Measurements from ENCODE around the gene MPPED2.
"Not testable (repeated sequence)": the region's sequence is repeated elsewhere in the genome, so short reads cannot be mapped to it uniquely, and the experiment has no call there.

The MPPED2 gene

DNA sequence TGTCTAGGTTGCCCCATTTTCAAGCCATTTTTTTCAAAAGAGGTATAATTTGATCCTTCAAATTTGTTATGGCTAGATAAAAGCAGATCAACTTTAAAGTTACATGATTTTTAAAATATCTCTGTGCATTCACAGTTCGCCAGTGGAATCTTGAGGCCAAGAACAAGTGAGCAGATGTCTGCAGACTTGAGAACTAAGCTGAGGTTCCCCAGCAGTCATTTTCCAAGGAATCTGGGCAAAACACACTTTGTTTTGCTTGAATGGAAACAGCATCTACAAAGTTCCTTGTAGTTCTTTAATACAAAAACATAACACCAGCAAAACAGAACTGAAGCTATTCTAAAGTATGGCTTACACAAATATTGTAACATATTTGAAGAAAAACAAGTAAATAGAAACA, 7.7 kb downstream of the MPPED2 start:
- no peak for DNase-seq (ENCODE audit: low read depth in 3 of 3)

DNA sequence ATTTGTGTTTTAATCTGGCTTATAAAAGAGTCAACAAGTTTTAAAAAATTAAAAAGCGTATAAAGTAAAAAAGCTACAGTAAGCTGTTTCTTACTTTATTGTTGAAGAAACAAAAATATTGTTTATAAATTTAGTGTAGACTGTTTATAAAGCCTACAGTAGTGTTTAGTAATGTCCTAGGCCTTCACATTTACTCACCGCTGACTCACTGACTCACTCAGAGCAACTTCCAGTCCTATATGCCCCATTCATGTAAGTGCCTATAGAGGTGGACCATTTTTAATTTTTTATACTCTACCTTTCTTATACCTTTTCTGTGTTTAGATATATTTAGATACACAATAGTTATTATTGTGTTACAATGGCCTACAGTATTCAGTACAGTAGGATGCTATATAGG, 12.2 kb downstream of the MPPED2 start:
- DNase-seq (ENCODE audit: low read depth in 3 of 3), result no peak

DNA sequence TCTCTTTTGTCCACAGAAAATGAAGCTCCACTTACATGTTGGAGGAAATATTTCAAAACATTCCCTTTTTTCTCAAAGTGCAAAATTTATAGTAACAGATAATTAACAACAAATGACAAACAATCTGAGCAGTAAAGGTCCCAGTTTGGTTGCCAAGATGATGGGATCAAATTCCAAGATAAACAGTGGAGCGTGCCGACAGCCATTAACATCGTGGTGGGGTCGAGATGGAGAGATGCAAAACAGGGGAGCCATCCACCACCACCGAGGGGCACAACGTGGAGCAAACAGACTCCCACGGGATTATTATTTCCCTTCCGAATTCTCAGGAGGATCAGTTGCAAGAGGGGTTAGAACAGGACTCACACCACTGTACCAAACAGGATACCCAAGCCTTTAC, 17.2 kb downstream of the MPPED2 start:
- DNase-seq (ENCODE audit: low read depth in 3 of 3), result no peak

DNA sequence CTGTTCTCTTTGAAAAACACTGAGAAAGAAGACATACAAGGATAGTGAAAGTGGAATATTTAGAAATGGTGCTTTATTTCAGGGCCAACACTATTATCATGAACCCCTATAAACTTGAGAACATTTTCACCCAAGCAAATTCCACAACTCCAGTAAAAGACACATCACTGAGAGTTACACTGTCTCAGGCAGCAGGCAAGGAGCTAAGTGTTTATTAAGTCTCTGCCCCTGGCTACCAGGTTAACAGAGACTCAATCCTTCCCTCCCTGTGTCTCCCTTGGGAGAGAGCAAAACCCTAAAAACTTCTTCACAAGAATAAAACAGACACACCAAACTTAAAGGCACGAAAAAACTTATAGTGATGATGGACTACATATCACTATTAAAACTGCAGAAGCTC, 18.5 kb downstream of the MPPED2 start:
- no peak for DNase-seq (ENCODE audit: low read depth in 3 of 3)

- DNase-seq (ENCODE audit: low read depth in 3 of 3), result no peak
Measured at GRCh38 chr11:30567120-30567519, 19.0 kb downstream of the MPPED2 start.

DNA sequence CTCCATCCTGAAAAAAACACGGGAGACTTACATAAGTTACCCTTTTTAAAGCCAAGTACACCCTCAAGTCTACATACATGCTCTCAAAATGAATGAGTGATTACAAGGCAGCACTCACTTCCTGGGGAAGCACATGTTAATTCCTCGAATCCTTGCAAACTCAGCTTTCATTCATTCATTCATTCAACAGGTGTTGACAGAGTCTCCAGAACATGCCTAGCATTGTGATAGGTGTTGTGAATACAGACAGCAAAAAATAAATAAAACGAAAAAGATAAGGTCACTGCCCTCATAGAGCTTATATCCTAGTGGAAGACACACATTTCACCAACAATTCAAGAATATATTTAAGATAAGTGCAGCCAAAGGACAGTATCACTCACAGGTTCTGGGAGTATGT, 19.7 kb downstream of the MPPED2 start:
- DNase-seq (ENCODE audit: low read depth in 3 of 3), result no peak

GRCh38 chr11:30565027-30565426, 21.1 kb downstream of the MPPED2 start:
- no peak for DNase-seq (ENCODE audit: low read depth in 3 of 3)

DNA sequence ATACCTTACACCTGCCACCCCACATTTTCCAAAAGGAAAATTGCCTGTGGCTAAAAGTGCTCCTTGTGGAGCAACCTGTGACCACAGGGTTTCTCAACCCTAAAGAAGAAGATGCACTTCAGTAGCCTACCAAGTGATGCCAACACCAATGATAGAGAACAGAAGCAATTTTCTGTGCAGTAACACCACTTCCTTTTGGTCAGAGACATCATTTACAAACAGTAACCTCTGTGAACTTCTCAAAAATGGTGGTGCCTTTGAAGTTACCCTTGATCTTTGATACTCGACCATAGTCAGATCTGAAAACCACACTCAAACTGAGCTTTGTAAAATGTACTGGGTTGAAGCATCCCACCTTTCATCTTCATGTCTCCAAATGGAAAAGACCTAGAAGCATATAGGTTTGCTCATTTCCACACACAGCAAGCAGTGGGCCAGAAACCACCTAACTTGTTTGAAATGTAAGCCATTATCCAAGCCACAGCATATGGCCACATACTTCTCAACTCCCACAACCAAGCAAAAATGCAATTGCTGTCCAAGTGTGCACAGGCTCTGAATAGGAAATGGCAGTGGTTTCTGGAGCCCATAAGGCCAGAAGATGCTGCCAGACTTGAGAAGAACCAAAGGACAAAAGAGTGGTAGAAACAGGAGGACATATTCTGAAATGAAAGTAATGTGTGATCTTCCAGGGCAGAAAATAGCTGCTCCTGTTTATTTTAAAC, 24.3 kb downstream of the MPPED2 start:
- DNase-seq (ENCODE audit: low read depth in 3 of 3), result no peak

- DNase-seq (ENCODE audit: low read depth in 3 of 3), result no peak
Measured at GRCh38 chr11:30560206-30561106, 25.7 kb downstream of the MPPED2 start.

DNA sequence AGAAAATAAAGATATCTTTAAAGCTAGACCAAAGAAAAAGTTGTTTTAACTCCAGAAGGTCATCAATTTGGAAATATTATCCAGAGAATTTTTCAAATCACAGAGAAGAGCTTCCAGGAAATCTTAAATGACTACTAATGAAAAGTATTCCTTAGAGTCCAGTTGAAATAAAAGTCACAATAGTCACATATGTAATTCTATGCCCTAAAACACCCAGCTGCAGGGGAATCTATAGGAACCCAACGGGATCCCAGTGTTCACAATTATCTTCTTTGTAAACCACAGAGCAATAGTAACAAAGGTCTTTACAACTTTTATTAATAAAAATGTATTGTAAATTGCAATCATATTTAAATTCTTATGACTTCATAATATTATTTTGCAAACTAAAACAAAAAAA, 27.1 kb downstream of the MPPED2 start:
- no peak for DNase-seq (ENCODE audit: low read depth in 3 of 3)

DNA sequence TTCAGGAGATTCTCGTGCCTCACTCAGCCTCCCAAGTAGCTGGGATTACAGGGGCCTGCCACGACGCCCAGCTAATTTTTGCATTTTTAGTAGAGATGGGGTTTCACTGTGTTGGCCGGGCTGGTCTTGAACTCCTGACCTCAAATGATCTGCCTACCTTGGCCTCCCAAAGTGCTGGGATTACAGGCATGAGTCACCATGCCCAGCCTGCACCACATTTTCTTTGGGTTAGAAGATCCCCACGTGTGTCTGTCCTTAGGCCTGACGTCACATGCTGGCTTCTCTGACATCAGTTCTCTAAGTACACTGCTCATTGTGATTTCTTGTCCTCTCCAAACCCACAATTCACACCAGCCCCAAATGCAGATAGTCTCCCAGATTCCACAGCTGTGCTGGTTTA, 31.6 kb downstream of the MPPED2 start:
- not testable (repeated sequence) for DNase-seq (ENCODE audit: low read depth in 3 of 3)

DNA sequence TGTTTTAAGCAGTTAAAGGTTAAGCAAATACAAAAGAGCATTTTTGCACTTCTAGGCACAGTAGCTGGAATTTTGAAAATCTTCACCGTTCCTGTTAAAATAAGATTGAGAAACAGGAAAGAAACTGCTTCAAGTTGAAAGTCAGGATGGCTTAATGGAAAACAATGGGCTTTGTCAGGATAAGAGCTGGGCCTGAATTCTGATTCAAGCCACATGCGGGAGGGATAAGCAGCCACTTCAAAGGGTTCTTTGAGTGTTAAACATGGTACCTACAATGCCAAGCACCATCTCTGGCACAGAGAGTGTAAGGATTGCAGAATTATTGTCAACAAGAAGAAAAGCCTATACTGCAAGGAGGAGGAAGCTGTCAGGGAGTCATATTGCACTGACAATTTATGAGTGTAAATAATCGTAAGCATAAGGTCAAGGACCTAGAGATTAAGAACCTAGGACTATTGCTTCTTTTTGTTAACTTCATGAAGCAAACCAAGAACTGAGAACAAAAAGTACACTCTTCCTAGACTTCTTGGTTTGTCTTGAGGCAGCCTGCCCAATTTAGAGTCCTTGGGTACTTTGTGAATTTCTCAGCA, 32.5 kb downstream of the MPPED2 start:
- DNase-seq (ENCODE audit: low read depth in 3 of 3), result no peak

- no peak for DNase-seq (ENCODE audit: low read depth in 3 of 3)
Measured at GRCh38 chr11:30552839-30553238, 33.3 kb downstream of the MPPED2 start.

DNA sequence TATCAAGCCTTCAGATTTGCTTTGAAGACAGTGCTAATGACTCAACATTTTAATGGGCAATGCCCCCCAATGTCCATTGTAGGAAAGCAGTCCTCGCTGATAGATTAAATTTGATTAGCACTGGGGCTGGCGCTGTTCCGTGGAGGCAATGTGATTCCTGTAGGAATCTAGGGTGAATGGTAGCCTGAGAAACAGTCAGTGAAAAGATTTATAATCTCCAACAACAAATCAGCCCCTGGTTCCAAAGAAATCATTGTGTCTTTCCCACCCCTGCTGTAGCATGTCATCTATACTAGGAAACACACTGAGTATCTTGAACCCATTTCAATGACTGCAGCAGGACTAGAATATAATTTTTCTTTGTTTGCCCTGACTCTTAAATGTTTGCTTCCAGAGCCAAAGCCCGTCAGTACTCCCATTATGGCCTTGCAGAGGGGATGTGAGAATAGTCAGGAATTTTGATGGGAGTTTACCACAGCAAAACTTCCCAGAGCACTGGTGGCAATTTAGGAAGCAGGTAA, 36.1 kb downstream of the MPPED2 start:
- DNase-seq (ENCODE audit: low read depth in 3 of 3), result no peak

DNA sequence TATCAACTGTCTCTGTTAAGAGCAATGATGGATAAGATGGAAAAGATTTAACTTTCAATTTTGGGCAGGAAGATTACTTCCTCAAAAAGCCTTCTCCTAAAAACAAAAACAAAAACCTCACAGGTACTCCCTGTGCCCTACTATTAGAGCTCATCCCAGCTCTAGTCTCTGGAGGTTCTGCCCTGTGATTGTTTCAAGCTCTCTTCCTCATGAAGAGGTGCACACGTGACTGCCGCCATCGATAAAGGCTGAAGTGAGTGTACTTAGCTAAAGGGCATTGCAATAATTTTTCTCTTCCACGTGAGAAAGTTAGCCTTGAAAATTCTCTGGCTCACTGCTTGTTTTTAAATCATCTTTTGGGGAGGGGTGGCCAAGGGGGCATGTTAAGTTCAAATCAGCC, 36.6 kb downstream of the MPPED2 start:
- no peak for DNase-seq (ENCODE audit: low read depth in 3 of 3)

DNA sequence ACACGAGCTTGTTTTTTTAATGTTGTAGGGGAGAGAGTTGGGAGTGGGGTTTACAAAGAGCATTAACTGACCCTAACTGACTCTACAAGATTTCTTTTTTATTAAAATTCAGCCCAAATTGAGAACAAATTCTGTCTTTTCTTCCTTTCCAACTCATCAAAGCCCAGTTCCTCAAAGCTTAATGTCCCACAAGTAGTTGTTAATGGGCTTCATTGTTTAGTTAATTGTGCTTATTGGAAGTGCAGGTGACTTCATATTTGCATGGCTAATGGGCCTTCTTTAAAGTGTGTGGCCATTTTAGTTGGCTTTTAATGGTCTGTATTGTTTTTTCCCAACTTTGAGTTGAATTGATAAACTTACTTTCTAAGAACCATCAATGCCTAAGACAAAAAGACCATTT, 39.8 kb downstream of the MPPED2 start:
- DNase-seq (ENCODE audit: low read depth in 3 of 3), result no peak

DNA sequence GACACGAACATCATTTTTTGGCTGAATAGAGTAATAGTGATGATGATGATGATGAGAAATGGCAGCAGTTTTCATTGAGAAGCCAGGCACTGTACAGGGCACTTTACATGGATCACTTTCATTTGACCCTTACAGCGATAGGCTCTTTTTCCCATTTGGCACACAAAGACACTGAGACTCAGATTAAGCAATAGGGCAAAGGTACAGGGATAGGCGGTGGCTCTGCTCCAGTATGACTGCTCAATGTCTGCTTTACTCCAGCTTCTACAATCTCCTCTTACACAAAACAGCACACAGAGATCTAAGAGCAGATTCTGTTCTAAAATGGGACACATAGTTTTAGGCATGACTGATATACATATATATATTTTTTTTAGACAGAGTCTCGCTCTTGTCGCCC, 40.6 kb downstream of the MPPED2 start:
- no peak for DNase-seq (ENCODE audit: low read depth in 3 of 3)

- no peak for DNase-seq (ENCODE audit: low read depth in 3 of 3)
Measured at GRCh38 chr11:30543066-30543465, 43.1 kb downstream of the MPPED2 start.

- DNase-seq (ENCODE audit: low read depth in 3 of 3), result no peak
Measured at GRCh38 chr11:30540781-30541180, 45.4 kb downstream of the MPPED2 start.

DNA sequence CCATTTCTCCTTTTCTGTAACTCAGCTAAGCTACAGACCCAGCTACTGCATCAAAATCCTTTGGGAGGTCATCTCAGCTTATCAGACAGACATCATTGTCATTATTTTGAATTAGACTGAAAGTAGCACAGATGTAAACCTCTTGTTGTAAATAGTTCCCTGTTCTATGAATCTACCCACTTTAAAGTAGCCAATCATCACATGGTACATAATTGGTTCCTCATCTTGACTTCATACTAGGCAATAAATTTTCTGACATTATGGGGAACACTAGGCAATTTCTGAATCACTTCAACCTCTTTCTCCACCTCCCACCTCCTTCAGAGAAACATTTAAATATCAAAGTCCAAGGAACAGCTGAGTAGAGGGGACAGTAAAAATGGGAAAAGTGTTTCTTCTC, 47.9 kb downstream of the MPPED2 start:
- DNase-seq (ENCODE audit: low read depth in 3 of 3), result no peak

- no peak for DNase-seq (ENCODE audit: low read depth in 3 of 3)
Measured at GRCh38 chr11:30535818-30536217, 50.3 kb downstream of the MPPED2 start.

DNA sequence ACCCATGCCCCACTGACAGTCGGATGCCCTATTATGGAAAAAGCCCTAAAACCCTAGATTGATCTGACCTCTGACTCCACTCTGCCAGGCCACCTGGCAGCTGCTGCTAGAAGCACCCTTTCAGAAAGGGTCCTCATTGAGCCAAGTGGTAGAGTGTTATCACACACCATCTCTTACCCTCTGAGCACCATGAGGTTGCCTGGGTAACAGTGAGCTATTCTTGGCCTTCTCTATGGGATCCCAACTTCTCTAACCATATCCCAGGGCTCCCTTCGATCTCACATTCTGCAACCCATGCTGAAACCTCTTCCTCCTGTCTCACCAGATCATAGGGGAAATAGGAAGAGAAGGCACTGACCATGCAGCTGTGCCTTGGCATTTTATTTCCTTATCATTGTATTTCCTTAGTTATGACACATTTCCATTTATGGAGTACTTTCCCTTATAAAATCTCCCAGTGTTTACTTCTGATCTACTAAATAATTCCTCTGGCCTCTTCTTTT, 52.7 kb downstream of the MPPED2 start:
- DNase-seq (ENCODE audit: low read depth in 3 of 3), result no peak

All from stimulated activated CD4-positive, alpha-beta T cell treated with anti-CD3 and anti-CD28 coated beads, TNF-alpha, amount 100 ng/mL, for 4 hours (primary cell).